HEK293 (cell line): ENCODE data around the gene REC8.

Source experiments
- BCL11A ChIP-seq: fragments of 450-650 bp; formaldehyde crosslinking; IDR thresholded peaks from 2 replicates; pipeline ENCODE4 v1.5.1; 2016; ENCODE audit warnings: low read depth, missing biosample characterization, missing genetic modification characterization
- MYNN ChIP-seq: fragments of 450-650 bp; formaldehyde crosslinking; IDR thresholded peaks from 2 replicates; pipeline ENCODE4 v1.5.1; 2016; ENCODE audit warnings: missing biosample characterization, missing genetic modification characterization, borderline replicate concordance
- YY1 ChIP-seq: fragments of 450-650 bp; formaldehyde crosslinking; IDR thresholded peaks from 2 replicates; pipeline ENCODE4 v1.5.1; 2018; ENCODE audit warnings: missing biosample characterization, missing genetic modification characterization
- TF ChIP-seq, protein P1 (sequence below): fragments of 450-650 bp; formaldehyde crosslinking; IDR thresholded peaks from 2 replicates; pipeline ENCODE4 v1.5.1; 2016; ENCODE audit warnings: missing biosample characterization, missing genetic modification characterization

DNA sequence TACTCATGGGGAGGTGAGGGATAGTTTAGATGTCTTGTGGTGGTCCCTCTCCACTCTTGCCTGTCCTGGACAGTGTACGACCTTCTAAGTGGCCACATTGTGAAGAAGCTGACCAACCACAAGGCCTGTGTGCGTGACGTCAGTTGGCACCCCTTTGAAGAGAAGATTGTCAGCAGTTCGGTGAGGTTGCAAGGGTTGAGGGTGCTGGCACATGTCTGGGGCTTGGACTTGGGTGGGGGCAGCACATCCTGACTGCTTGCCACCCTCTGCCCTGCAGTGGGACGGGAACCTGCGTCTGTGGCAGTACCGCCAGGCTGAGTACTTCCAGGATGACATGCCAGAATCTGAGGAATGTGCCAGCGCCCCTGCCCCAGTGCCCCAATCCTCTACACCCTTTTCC, 49.0 kb upstream of the REC8 start:
- TF ChIP-seq YY1 (tag by site-specific recombination) = no peak
- TF ChIP-seq, protein P1, sequence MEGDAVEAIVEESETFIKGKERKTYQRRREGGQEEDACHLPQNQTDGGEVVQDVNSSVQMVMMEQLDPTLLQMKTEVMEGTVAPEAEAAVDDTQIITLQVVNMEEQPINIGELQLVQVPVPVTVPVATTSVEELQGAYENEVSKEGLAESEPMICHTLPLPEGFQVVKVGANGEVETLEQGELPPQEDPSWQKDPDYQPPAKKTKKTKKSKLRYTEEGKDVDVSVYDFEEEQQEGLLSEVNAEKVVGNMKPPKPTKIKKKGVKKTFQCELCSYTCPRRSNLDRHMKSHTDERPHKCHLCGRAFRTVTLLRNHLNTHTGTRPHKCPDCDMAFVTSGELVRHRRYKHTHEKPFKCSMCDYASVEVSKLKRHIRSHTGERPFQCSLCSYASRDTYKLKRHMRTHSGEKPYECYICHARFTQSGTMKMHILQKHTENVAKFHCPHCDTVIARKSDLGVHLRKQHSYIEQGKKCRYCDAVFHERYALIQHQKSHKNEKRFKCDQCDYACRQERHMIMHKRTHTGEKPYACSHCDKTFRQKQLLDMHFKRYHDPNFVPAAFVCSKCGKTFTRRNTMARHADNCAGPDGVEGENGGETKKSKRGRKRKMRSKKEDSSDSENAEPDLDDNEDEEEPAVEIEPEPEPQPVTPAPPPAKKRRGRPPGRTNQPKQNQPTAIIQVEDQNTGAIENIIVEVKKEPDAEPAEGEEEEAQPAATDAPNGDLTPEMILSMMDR (tag by site-specific recombination) = no peak
- no peak for TF ChIP-seq MYNN
- TF ChIP-seq BCL11A (tag by site-specific recombination) = no peak
